ENCODE measurements around the gene MACROH2A1.

MACROH2A1 gene

DNA sequence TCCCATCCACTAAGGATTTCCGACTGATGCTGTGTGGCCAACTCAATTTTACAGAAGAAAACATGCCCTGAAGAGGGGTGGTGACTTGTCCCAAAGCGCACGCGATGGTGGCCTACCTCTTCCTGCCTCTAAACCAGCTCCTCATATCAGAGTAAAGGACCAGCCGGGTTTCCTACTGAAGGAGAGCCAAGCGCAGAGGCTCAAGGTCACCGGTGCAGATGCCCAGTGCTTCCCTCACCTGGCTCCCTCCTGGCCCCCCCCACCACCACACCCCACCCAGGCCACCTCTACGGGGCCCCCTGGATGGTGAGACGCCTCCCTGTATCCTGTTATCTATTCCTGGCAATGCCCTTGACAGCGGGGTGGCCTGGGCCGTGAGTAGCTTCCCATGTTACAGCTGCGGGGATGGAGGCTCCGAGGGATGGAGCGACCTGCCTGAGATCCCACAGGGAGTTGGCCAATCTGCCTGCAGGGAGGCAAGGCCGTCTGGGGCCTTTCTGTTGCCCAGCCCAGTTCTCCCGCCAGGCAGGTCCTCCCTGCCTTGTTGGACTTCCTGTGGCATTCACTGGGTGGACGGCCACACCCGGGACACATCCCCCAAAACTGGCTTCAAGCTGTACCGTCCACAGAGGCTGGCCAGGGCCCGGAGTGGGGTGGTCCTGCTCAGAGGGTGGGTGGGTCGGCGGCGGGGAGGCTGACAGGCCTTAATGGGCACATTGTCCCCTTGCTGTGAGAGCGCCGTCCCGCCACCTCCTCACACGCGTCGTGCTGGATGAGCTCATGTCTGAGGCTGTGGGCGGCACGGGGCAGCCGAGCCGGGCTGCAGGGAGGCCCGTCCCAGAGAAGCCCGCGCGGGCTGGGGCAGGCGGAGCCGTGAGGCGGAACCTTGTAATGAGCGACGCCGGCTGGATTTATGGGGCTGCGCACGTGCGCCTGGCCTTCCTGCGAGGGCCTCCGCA is 72.5 kb downstream of the MACROH2A1 start:
- DNase-seq (ENCODE audit: insufficient read length, low spot score) (no peak), FAIRE-seq (no peak)
- no peak for TF ChIP-seq POLR2A (IDR thresholded peaks at IDR 0.05; ENCODE audit: low read depth, low read length)

DNA sequence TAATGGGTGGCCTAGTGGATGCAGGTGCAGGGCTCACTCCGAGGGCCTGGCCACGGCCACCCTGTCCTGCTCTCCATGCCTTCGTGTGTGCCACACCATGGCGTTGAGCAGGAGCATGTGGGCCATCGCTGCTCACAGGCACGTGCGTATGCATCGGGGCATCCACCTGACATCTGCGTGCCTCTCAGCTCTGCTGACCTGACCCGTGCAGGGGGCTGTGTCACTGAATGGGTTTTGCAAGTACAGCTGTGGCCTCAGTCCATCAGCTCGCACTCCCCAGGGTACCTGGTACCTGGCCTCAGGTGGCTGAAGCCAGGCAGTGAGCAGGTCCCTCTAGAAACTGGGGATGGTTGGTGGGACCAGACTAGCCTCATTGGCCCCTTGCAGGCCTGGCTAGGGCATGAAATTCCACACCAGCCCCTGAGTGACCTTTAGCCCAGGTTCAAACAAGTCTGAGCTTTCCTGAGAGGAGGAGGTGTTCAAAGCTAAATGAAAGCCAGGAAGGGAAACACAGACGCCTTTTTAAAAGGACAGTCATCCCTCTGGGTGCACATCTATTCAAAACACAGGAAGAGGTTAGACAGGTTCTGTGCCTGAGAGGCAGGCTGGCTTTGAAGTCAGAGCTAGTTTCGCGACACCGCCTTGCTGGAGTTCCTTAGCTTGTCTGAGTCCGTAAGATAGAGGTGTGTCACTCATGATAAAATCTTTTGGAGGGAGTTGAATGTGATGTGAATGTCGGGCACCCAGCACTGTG is 74.0 kb downstream of the MACROH2A1 start:
- FAIRE-seq: no peak
- TF ChIP-seq POLR2A (IDR thresholded peaks at IDR 0.05; ENCODE audit: low read depth, low read length): no peak
- DNase-seq (ENCODE audit: insufficient read length, low spot score): no peak

DNA sequence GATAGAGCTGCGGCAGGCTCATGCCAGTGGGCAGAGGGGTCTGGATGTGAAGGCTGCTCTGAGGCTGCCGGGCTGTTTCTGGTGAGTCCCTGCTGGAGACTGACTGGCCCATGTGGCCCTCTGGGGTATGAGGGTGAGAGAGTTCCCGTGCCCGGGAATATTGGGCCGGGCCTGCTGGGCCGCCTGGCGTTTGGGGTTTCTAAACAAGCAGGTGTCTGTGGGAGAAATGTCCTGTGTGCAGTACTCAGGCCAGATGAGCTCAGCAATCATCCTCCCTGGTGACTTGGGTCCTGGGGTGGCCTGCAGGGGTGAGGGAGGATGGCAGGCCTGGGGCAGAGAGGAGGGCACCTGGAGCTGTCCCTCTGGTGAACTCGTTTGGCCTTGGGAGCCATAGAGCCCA is 74.9 kb downstream of the MACROH2A1 start:
- FAIRE-seq (no peak), DNase-seq (ENCODE audit: insufficient read length, low spot score) (no peak)
- TF ChIP-seq POLR2A (IDR thresholded peaks at IDR 0.05; ENCODE audit: low read depth, low read length): no peak

DNA sequence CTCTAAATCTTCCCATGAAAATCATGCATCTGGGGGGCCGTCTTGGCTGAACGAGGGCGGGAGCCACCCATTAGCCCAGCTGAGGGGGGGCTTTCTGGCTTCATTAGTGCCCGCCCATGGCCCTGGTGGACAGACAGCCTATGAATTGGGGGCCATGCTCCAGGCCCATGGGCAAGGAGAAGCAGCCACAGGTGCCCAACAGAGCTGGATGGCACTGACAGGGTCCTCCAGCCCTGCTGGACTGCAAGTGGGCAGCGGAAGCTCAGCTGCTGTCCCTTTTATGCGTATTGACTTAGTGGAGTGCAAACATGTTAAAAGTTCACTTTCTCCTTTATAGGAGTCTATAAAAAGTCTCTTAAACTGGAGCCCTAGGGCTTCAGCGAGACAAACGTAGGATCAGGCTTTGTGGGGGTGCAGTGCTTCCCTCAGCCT is 75.3 kb downstream of the MACROH2A1 start:
- no peak for TF ChIP-seq POLR2A (IDR thresholded peaks at IDR 0.05; ENCODE audit: low read depth, low read length)
- FAIRE-seq (no peak), DNase-seq (ENCODE audit: insufficient read length, low spot score) (no peak)

DNA sequence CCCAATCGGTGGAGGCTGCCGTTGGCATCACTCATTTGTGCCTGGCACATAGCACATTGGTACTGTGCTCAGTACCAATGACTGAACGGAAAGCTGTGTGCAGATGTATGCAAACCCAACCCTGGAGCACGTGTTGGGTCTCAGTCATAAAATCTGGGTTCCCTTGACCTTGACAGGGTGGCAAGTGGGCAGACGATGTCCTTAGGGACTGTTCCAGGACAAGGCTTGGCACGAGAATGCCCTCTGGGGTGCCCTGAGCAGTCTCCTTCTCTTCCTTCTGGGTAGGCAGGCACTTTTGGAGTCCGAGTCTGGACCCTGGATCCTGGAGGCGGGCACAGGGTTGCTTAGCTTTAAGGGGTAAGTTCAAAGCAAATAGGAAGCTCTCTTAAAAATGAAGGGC is 75.8 kb downstream of the MACROH2A1 start:
- FAIRE-seq (no peak), DNase-seq (ENCODE audit: insufficient read length, low spot score) (no peak)
- TF ChIP-seq POLR2A (IDR thresholded peaks at IDR 0.05; ENCODE audit: low read depth, low read length): no peak

DNA sequence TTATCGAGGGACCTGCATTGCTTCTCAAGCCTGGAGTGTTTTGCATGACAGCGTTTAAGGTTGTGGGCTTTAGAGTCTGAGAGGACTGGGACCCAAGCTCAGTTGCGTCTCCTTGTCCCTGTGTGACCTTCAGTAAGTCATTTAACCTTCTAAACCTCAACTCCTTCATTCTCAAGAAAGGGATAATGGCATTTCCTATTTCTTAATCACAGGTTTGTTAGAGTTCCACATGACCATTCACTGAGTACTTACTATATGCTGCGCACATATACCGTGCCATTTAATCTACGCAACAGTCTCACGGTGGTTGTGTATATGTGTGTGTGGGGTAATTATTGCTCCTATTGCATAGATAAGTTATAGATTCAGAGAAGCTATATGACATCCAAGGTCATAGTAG is 76.3 kb downstream of the MACROH2A1 start:
- DNase-seq (ENCODE audit: insufficient read length, low spot score) (no peak), FAIRE-seq (no peak)
- no peak for TF ChIP-seq POLR2A (IDR thresholded peaks at IDR 0.05; ENCODE audit: low read depth, low read length)

DNA sequence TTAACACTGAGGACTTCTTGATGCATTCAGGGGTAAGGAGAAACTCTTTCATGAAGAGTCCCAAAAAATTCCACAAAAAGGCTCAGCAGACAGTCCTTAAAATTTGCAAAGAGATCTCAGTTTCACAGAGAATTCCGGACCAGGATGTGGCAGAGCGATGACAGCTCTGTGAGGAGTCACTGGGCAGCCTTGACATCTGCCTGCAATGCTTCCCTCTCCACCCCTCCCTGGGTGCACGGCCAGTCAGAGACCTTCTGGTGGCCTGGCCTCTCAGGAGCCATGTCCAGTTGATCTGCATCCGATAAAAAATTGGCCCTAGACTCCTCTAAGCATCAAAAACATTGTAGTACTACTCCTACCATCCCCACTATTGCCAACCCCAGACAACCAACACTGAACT is 76.8 kb downstream of the MACROH2A1 start:
- TF ChIP-seq POLR2A (IDR thresholded peaks at IDR 0.05; ENCODE audit: low read depth, low read length): no peak
- no peak for FAIRE-seq
- no peak for DNase-seq (ENCODE audit: insufficient read length, low spot score)

DNA sequence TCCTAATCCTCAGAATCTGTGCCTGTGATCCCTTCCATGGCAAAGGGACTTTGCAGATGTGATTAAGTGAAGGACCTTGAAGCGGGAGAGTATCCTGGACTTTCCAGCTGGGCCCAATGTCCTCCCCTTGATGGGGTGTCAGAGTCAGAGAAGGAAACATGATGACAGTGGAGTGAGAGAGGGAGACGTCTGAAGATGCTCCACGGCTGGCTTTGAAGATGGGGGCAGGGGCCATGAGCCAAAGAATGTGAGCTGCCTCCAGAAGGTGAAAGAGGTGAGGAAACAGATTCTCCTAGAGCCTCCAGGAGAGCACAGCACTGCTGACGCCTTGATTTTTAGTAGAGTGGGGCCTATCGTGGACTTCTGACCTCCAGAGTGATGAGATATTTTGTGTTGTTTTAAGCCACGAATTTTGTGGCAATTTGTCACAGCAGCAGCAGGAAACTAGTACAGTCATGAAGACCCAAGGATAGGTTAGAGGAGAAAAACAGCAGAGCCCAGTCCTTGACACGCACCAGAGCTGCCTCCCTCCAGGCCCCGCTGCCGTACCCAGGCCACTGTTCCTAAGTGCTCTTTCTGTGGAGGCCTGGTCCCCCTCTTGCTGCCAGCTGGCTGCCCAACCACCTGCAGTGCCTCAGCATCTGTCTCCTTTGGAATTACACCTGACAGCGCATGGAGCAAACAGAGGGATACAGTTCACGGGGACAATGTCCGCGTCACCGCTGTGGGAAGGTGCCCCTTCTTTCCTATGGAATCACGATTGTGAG is 78.1 kb downstream of the MACROH2A1 start:
- no peak for DNase-seq (ENCODE audit: insufficient read length, low spot score)
- no peak for TF ChIP-seq POLR2A (IDR thresholded peaks at IDR 0.05; ENCODE audit: low read depth, low read length)
- no peak for FAIRE-seq

DNA sequence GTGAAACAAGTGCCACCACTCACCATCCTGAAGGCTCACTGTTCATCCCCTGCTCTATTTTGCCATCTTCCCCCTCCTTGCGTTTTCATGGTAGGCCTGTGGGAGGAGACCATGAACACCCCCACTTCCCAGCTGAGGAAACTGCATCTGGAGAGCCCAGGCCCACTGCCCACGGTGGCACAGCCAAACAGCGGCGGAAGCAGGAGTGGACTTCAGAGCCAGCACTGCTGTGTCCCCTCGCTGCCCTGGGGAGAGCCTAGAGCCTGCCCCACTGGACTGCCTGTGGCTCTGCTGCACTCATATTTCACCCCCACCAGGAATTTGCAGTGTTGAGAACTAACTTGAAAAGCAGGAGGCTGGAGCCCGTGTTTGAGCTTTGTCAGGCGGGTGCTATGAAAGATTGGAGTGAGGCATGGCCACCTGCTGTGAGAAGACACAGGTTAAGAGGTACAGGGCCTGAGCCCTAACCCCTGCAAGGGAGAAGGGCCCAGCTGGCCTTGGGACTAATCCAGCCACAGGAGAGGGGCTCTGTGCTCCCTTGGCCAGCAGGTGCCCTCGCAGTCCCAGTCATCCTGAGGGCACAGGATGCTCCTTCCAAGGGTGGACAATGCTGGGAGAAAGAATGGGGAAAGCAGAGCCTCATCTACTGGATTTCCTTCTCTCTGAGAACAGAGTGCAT is 79.0 kb downstream of the MACROH2A1 start:
- no peak for TF ChIP-seq POLR2A (IDR thresholded peaks at IDR 0.05; ENCODE audit: low read depth, low read length)
- FAIRE-seq (no peak), DNase-seq (ENCODE audit: insufficient read length, low spot score) (no peak)

DNA sequence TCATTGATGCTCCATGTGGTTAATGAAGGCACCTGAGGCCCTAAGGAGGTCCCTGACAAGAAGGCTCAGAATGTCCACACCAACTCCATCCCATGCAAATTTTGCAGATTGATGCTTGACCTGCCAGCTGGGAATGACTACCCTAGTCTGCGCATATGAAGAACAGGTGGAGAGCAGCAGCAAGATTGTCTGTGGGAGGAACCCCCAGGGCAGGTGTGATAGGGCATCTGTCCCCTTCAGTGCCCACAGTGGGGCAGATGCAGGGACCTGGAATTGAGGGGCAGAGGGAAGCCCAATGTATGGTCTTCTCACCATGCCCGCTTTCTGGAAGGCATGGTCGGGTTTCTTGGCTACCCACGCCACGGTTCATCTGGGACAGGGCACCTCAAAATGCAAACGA is 79.6 kb downstream of the MACROH2A1 start:
- DNase-seq (ENCODE audit: insufficient read length, low spot score) (no peak), FAIRE-seq (no peak)
- no peak for TF ChIP-seq POLR2A (IDR thresholded peaks at IDR 0.05; ENCODE audit: low read depth, low read length)

DNA sequence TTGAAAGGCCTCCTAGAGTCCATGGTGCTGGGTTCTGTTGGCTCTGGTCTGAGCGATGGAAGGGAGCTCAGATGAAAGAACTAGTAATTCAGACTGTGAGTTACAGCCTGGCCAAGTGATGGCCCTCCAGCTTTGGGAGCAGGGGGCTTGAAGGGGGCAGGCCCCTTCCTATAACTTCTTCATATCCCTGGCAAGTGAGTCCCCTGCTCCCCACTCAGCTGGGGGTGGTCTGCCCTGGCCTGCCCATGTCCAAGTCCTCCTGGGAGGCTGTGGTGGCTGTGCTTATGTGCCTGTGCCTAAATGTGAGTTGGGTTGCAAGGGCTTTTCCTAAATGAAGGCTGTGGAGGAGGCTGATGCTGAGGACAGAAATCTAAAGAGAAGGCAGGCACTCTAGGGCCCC is 80.1 kb downstream of the MACROH2A1 start:
- FAIRE-seq (no peak), DNase-seq (ENCODE audit: insufficient read length, low spot score) (no peak)
- no peak for TF ChIP-seq POLR2A (IDR thresholded peaks at IDR 0.05; ENCODE audit: low read depth, low read length)

DNA sequence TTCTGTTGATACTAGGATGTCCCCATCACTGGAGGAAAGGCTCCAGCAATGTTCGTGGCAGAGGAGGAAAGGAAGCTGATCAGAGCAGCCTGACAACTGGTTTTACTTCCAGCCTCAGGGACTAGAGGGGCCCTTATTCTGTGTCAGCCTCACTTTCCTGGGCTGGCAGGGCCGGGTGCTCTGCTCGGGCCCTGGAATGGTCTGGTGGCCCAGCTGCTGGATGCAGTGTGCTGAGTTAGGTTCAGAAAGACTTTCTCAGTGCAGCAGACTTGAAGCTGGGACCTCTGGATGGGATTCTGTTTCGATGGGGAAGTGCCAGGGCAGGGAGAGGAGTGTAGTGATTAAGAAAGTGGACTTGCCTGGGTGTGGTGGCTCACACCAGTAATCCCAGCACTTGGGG is 81.0 kb downstream of the MACROH2A1 start:
- FAIRE-seq: no peak
- no peak for TF ChIP-seq POLR2A (IDR thresholded peaks at IDR 0.05; ENCODE audit: low read depth, low read length)
- no peak for DNase-seq (ENCODE audit: insufficient read length, low spot score)

DNA sequence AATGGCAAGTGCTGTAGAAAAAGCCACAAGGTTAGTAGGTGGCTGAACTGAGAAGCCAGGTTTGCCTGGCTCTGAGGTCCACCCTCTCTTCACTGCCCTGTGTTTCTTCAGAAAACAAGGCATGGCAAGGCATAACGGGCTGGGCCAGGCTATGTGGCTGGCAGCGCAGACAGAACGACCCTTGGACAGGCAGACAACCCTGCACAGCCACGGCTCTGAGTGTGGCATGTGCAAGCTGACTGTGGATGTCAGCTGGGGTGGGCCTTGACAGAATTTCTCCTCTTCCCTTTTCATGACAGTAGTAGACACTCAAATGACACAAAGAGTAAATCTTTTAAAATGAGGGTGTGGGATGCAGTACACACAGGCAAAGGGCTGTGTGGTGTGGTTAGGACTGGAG is 81.7 kb downstream of the MACROH2A1 start:
- FAIRE-seq: no peak
- DNase-seq (ENCODE audit: insufficient read length, low spot score): no peak
- no peak for TF ChIP-seq POLR2A (IDR thresholded peaks at IDR 0.05; ENCODE audit: low read depth, low read length)

All from H54 (cell line).